SH-SY5Y (cell line): ENCODE data around the gene TMEM63C.

Source experiments
- GATA2 ChIP-seq: IDR thresholded peaks from 2 replicates; pipeline ENCODE4 v1.6.1; 2011; ENCODE audit warnings: mild to moderate bottlenecking, low read depth, low read length
- GATA3 ChIP-seq: IDR thresholded peaks from 2 replicates; pipeline ENCODE4 v1.6.1; 2011; ENCODE audit warnings: low read depth, mild to moderate bottlenecking, low read length, moderate library complexity

DNA sequence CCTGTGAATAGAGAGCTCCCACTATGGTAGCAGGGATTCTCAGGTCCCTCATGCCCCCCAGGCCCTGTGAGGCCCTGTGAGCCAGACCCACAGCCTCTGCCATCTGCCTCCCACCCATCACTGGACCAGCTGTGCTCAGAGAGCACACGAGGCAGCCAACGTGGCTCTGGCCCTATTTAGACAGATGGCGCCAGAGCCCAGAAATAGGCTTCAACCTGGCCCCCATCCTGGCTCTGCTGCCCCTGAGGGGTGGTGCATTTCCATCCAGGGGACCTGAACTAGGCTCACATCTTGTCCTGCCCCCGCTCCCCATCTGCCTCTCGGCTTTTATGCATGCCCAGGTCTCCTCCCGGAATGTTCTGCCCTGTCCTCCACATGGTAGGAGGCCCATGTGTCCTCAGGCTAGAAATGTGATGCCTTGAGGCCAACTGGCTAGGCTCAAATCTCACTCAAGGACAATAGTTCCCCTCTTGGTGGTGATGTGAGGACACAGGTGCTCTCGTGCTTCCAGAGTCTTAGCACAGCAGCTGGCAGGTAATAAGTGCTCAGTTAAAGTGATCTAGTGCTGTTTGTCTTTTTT lies 18.9 kb downstream of the TMEM63C start:
- TF ChIP-seq GATA2 (no peak), GATA3 (no peak)
